ENCODE measurements around the gene SPDYE2.
"Not testable (repeated sequence)": the region's sequence is repeated elsewhere in the genome, so short reads cannot be mapped to it uniquely, and the experiment has no call there.

SPDYE2 gene

DNA sequence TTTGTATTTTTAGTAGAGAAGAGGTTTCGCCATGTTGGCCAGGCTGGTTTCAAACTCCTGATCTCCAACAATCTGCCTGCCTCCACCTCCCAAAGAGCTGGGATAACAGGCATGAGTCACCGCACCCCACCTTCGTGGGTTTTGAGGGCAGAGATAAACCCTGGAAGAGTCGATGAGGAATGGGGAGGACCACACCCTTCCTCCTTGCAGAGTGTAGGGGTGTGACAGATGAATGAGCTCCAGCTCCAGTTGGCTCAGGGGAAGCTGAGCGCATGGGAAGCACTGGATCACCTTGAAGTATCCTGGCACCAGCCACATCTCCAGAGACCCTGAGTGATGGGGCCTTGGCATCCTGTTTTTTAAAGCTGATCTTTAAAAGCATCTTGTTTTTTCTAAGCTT, 32.5 kb downstream of the SPDYE2 start:
- DNase-seq (ENCODE audit: low read depth); H3K4me3 ChIP-seq (ENCODE audit: low read length); H3K9me3 ChIP-seq (ENCODE audit: control insufficient read depth, low read length); H3K27me3 ChIP-seq (replicated peaks; ENCODE audit: control insufficient read depth, insufficient read depth, low read length); H3K4me1 ChIP-seq (ENCODE audit: control insufficient read depth, insufficient read depth, low read length); H3K9ac ChIP-seq (ENCODE audit: low read length); H3K36me3 ChIP-seq (ENCODE audit: control insufficient read depth, insufficient read depth, low read length, severe bottlenecking): not testable (repeated sequence)

DNA sequence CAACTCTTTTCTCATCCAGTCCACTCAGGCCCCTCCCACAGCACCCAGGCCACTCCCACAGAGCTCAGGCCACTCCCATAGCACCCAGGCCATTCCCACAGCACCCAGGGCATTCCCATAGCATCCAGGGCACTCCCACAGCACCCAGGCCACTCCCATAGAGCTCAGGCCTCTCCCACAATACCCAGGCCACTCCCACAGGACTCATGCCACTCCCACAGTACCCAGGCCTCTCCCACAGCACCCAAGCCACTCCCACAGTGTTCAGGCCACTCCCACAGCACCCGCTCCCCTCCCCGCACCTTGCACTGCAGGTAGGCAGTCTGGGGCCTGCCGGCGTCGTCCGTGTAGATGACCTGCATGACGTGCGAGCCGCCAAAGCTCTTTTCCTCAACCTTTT, 38.8 kb downstream of the SPDYE2 start:
- not testable (repeated sequence) for H3K4me3 ChIP-seq (ENCODE audit: low read length); H3K4me1 ChIP-seq (ENCODE audit: control insufficient read depth, insufficient read depth, low read length); H3K27me3 ChIP-seq (replicated peaks; ENCODE audit: control insufficient read depth, insufficient read depth, low read length); H3K9me3 ChIP-seq (ENCODE audit: control insufficient read depth, low read length); H3K36me3 ChIP-seq (ENCODE audit: control insufficient read depth, insufficient read depth, low read length, severe bottlenecking); H3K9ac ChIP-seq (ENCODE audit: low read length); DNase-seq (ENCODE audit: low read depth)

- not testable (repeated sequence) for H3K4me3 ChIP-seq (ENCODE audit: low read length); H3K9me3 ChIP-seq (ENCODE audit: control insufficient read depth, low read length); H3K36me3 ChIP-seq (ENCODE audit: control insufficient read depth, insufficient read depth, low read length, severe bottlenecking); H3K27me3 ChIP-seq (replicated peaks; ENCODE audit: control insufficient read depth, insufficient read depth, low read length); DNase-seq (ENCODE audit: low read depth); H3K4me1 ChIP-seq (ENCODE audit: control insufficient read depth, insufficient read depth, low read length); H3K9ac ChIP-seq (ENCODE audit: low read length)
Observed at GRCh38 chr7:102592477-102593019, 41.5 kb downstream of the SPDYE2 start.

- H3K27me3 ChIP-seq (replicated peaks; ENCODE audit: control insufficient read depth, insufficient read depth, low read length); H3K4me3 ChIP-seq (ENCODE audit: low read length); H3K9me3 ChIP-seq (ENCODE audit: control insufficient read depth, low read length); H3K4me1 ChIP-seq (ENCODE audit: control insufficient read depth, insufficient read depth, low read length); H3K9ac ChIP-seq (ENCODE audit: low read length); DNase-seq (ENCODE audit: low read depth); H3K36me3 ChIP-seq (ENCODE audit: control insufficient read depth, insufficient read depth, low read length, severe bottlenecking): not testable (repeated sequence)
Observed at GRCh38 chr7:102593637-102594334, 42.8 kb downstream of the SPDYE2 start.

- H3K4me3 ChIP-seq (ENCODE audit: low read length); H3K4me1 ChIP-seq (ENCODE audit: control insufficient read depth, insufficient read depth, low read length); H3K9me3 ChIP-seq (ENCODE audit: control insufficient read depth, low read length); H3K36me3 ChIP-seq (ENCODE audit: control insufficient read depth, insufficient read depth, low read length, severe bottlenecking); H3K27me3 ChIP-seq (replicated peaks; ENCODE audit: control insufficient read depth, insufficient read depth, low read length); H3K9ac ChIP-seq (ENCODE audit: low read length); DNase-seq (ENCODE audit: low read depth): not testable (repeated sequence)
Observed at GRCh38 chr7:102596036-102596435, 45.0 kb downstream of the SPDYE2 start.

DNA sequence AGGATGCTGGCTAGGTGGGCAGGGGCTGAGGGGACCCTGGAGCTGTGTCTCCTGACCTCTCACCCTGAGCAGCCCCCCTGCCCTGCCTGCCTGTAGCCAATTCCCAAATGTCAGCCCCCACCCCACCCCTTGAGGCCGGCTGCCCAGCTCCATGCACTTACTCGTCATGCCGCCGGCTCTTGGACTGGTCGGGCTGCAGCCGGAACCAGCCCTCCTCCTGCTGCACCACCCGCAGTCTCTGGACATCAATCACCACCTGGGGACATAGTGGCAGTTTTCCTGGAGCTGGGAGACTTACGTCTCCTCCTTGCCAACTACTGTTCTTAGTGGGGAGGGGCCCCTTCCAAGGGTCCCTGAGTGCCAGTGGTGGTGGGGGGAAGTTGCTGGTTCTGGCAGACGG, 48.7 kb downstream of the SPDYE2 start:
- not testable (repeated sequence) for H3K36me3 ChIP-seq (ENCODE audit: control insufficient read depth, insufficient read depth, low read length, severe bottlenecking); DNase-seq (ENCODE audit: low read depth); H3K4me1 ChIP-seq (ENCODE audit: control insufficient read depth, insufficient read depth, low read length); H3K9me3 ChIP-seq (ENCODE audit: control insufficient read depth, low read length); H3K27me3 ChIP-seq (replicated peaks; ENCODE audit: control insufficient read depth, insufficient read depth, low read length); H3K9ac ChIP-seq (ENCODE audit: low read length); H3K4me3 ChIP-seq (ENCODE audit: low read length)

DNA sequence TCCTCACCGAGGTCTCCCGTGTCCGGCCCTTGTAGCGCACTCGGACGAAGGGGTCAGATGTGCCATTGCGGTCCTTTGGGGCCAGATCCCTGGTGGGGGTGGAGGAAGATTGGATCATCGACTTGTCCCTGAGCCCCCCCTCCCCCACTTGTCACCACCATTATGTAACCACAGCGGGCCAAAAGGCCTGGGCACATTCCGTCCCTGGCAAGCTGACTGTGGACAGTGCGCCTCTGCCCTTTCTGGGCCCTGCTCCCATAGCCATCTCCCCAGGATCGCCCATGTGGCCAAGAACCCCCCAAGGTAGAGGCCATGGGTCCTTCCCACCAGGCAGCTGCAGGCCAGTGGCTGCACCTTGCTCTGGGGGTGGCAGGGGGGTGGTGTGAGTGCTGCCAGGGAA, 51.3 kb downstream of the SPDYE2 start:
- not testable (repeated sequence) for H3K9me3 ChIP-seq (ENCODE audit: control insufficient read depth, low read length); H3K9ac ChIP-seq (ENCODE audit: low read length); H3K36me3 ChIP-seq (ENCODE audit: control insufficient read depth, insufficient read depth, low read length, severe bottlenecking); DNase-seq (ENCODE audit: low read depth); H3K4me3 ChIP-seq (ENCODE audit: low read length); H3K4me1 ChIP-seq (ENCODE audit: control insufficient read depth, insufficient read depth, low read length); H3K27me3 ChIP-seq (replicated peaks; ENCODE audit: control insufficient read depth, insufficient read depth, low read length)

- not testable (repeated sequence) for H3K9ac ChIP-seq (ENCODE audit: low read length); DNase-seq (ENCODE audit: low read depth); H3K4me1 ChIP-seq (ENCODE audit: control insufficient read depth, insufficient read depth, low read length); H3K4me3 ChIP-seq (ENCODE audit: low read length); H3K27me3 ChIP-seq (replicated peaks; ENCODE audit: control insufficient read depth, insufficient read depth, low read length); H3K36me3 ChIP-seq (ENCODE audit: control insufficient read depth, insufficient read depth, low read length, severe bottlenecking); H3K9me3 ChIP-seq (ENCODE audit: control insufficient read depth, low read length)
Observed at GRCh38 chr7:102604431-102605145, 53.6 kb downstream of the SPDYE2 start.

- H3K4me1 ChIP-seq (ENCODE audit: control insufficient read depth, insufficient read depth, low read length); H3K9me3 ChIP-seq (ENCODE audit: control insufficient read depth, low read length); H3K4me3 ChIP-seq (ENCODE audit: low read length); H3K36me3 ChIP-seq (ENCODE audit: control insufficient read depth, insufficient read depth, low read length, severe bottlenecking); DNase-seq (ENCODE audit: low read depth); H3K27me3 ChIP-seq (replicated peaks; ENCODE audit: control insufficient read depth, insufficient read depth, low read length); H3K9ac ChIP-seq (ENCODE audit: low read length): not testable (repeated sequence)
Observed at GRCh38 chr7:102606848-102607247, 55.8 kb downstream of the SPDYE2 start.

- H3K9ac ChIP-seq (ENCODE audit: low read length); H3K4me3 ChIP-seq (ENCODE audit: low read length); H3K4me1 ChIP-seq (ENCODE audit: control insufficient read depth, insufficient read depth, low read length); DNase-seq (ENCODE audit: low read depth); H3K36me3 ChIP-seq (ENCODE audit: control insufficient read depth, insufficient read depth, low read length, severe bottlenecking); H3K27me3 ChIP-seq (replicated peaks; ENCODE audit: control insufficient read depth, insufficient read depth, low read length); H3K9me3 ChIP-seq (ENCODE audit: control insufficient read depth, low read length): not testable (repeated sequence)
Observed at GRCh38 chr7:102609734-102610133, 58.7 kb downstream of the SPDYE2 start.

DNA sequence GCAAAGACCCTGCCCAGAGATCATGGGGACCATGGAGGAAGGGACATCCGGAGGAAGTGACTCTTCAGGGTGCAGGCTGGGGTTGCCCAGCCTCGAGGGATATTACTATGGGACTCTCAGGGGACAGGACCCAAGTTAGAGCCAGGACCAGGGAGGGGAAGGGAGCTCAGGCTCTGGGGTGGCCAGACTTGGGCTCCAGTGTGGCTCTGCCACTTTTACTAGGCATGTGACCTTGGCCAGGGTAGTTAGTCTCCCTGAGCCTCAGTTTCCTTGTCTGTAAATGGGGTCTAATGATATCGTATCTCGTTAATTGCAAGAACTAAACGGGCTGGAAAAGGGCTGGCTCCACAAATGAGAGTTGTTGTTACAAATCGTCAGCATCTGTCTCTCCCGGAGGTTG, 59.4 kb downstream of the SPDYE2 start:
- not testable (repeated sequence) for H3K36me3 ChIP-seq (ENCODE audit: control insufficient read depth, insufficient read depth, low read length, severe bottlenecking); H3K9ac ChIP-seq (ENCODE audit: low read length); H3K4me1 ChIP-seq (ENCODE audit: control insufficient read depth, insufficient read depth, low read length)

More for the DNA sequence above, 59.4 kb downstream of the SPDYE2 start:
- H3K27me3 ChIP-seq (replicated peaks; ENCODE audit: control insufficient read depth, insufficient read depth, low read length); H3K9me3 ChIP-seq (ENCODE audit: control insufficient read depth, low read length); H3K4me3 ChIP-seq (ENCODE audit: low read length); DNase-seq (ENCODE audit: low read depth): not testable (repeated sequence)

Measured in adipocyte (in vitro differentiated cells).